ENCODE results near the gene TMEM74B. TPM values are rescaled to one million over a fixed set of nuclear protein-coding genes. Genes with fewer than 3 reads are reported as not detected.

The TMEM74B gene
- total RNA-seq, 1 donor from 2014 or later: 1.9 TPM

- intact Hi-C loops (cut with micrococcal nuclease): no loop called here
Measured at GRCh38 chr20:1199212-1199873, 14.6 kb upstream of the TMEM74B start.

GRCh38 chr20:1198751-1199150 is 14.0 kb upstream of the TMEM74B start:
- no peak for DNase-seq
- intact Hi-C loops (cut with micrococcal nuclease): no loop called here
- Mint-ChIP-seq H3K4me1 (peaks cover 6% of the 10 kb centered on the region), H3K27ac (no peak overlapping the region), H3K36me3 (ENCODE audit: low read depth) (no peaks in the 10 kb centered on the region), H3K9me3 (no peaks in the 10 kb centered on the region), H3K4me3 (no peak overlapping the region), H3K27me3 (peaks cover 6% of the 10 kb centered on the region)

More at GRCh38 chr20:1199212-1199873, 14.6 kb upstream of the TMEM74B start:
- Mint-ChIP-seq H3K4me1 (peaks cover 6% of the 10 kb centered on the region), H3K9me3 (no peaks in the 10 kb centered on the region), H3K27ac (no peak overlapping the region), H3K36me3 (ENCODE audit: low read depth) (no peaks in the 10 kb centered on the region), H3K27me3 (peaks cover 6% of the 10 kb centered on the region), H3K4me3 (no peak overlapping the region)
- no peak for DNase-seq

- Mint-ChIP-seq H3K4me1 (peaks cover 6% of the 10 kb centered on the region), H3K27me3 (peaks cover 4% of the 10 kb centered on the region), H3K4me3 (no peak overlapping the region), H3K27ac (no peak overlapping the region), H3K36me3 (ENCODE audit: low read depth) (no peaks in the 10 kb centered on the region), H3K9me3 (no peaks in the 10 kb centered on the region)
- intact Hi-C loops (cut with micrococcal nuclease): no loop called here
- DNase-seq: no peak
Measured at GRCh38 chr20:1197801-1198200, 13.0 kb upstream of the TMEM74B start.

GRCh38 chr20:1196634-1197033 is 11.9 kb upstream of the TMEM74B start:
- peaks cover 6% of the 10 kb centered on the region for H3K4me1 Mint-ChIP-seq
- DNase-seq: no peak
- H3K4me3 Mint-ChIP-seq: no peak overlapping the region
- no peaks in the 10 kb centered on the region for H3K9me3 Mint-ChIP-seq
- H3K36me3 Mint-ChIP-seq (ENCODE audit: low read depth): no peaks in the 10 kb centered on the region
- H3K27me3 Mint-ChIP-seq: peaks cover 1% of the 10 kb centered on the region
- H3K27ac Mint-ChIP-seq: no peak overlapping the region
- intact Hi-C loops (cut with micrococcal nuclease): no loop called here

GRCh38 chr20:1195226-1195625 is 10.4 kb upstream of the TMEM74B start:
- H3K36me3 Mint-ChIP-seq (ENCODE audit: low read depth): no peaks in the 10 kb centered on the region
- no peak overlapping the region for H3K27ac Mint-ChIP-seq
- no peak for DNase-seq
- peaks cover 9% of the 10 kb centered on the region for H3K27me3 Mint-ChIP-seq
- intact Hi-C loops (cut with micrococcal nuclease): no loop called here
- H3K4me1 Mint-ChIP-seq: peaks cover 6% of the 10 kb centered on the region
- H3K4me3 Mint-ChIP-seq: no peak overlapping the region
- no peaks in the 10 kb centered on the region for H3K9me3 Mint-ChIP-seq

- no peak overlapping the region for H3K4me3 Mint-ChIP-seq
- no peak overlapping the region for H3K27ac Mint-ChIP-seq
- no peaks in the 10 kb centered on the region for H3K36me3 Mint-ChIP-seq (ENCODE audit: low read depth)
- no peak for DNase-seq
- no peaks in the 10 kb centered on the region for H3K9me3 Mint-ChIP-seq
- no peaks in the 10 kb centered on the region for H3K4me1 Mint-ChIP-seq
- intact Hi-C loops (cut with micrococcal nuclease): no loop called here
- peaks cover 21% of the 10 kb centered on the region for H3K27me3 Mint-ChIP-seq
Measured at GRCh38 chr20:1191299-1191698, 6.5 kb upstream of the TMEM74B start.

- H3K4me1 Mint-ChIP-seq: peaks cover 3% of the 10 kb centered on the region
- intact Hi-C loops (cut with micrococcal nuclease): no loop called here
- no peak for DNase-seq
- no peaks in the 10 kb centered on the region for H3K9me3 Mint-ChIP-seq
- no peak overlapping the region for H3K27ac Mint-ChIP-seq
- peaks cover 23% of the 10 kb centered on the region for H3K27me3 Mint-ChIP-seq
- no peak overlapping the region for H3K4me3 Mint-ChIP-seq
- no peaks in the 10 kb centered on the region for H3K36me3 Mint-ChIP-seq (ENCODE audit: low read depth)
Measured at GRCh38 chr20:1190847-1191246, 6.1 kb upstream of the TMEM74B start.

- Mint-ChIP-seq H3K36me3 (ENCODE audit: low read depth) (no peaks in the 10 kb centered on the region), H3K9me3 (no peaks in the 10 kb centered on the region), H3K27me3 (peaks cover 24% of the 10 kb centered on the region), H3K4me1 (peaks cover 4% of the 10 kb centered on the region), H3K27ac (no peak overlapping the region), H3K4me3 (no peak overlapping the region)
- intact Hi-C loops (cut with micrococcal nuclease): loop anchor here (2.0 to 5.0 kb wide), 2 partner anchors 23 to 373 kb away; no protein-coding TSS in a partner anchor
- DNase-seq: no peak
Measured at GRCh38 chr20:1189827-1190226, 5.0 kb upstream of the TMEM74B start.

- intact Hi-C loops (cut with micrococcal nuclease): loop anchor here (2.0 to 5.0 kb wide), 2 partner anchors 24 to 371 kb away; no protein-coding TSS in a partner anchor
- H3K27me3 Mint-ChIP-seq: peaks cover 38% of the 10 kb centered on the region
- H3K4me3 Mint-ChIP-seq: no peak overlapping the region
- DNase-seq: no peak
- H3K9me3 Mint-ChIP-seq: no peaks in the 10 kb centered on the region
- H3K36me3 Mint-ChIP-seq (ENCODE audit: low read depth): no peaks in the 10 kb centered on the region
- no peak overlapping the region for H3K27ac Mint-ChIP-seq
- peaks cover 10% of the 10 kb centered on the region for H3K4me1 Mint-ChIP-seq
Measured at GRCh38 chr20:1188347-1188746, 3.6 kb upstream of the TMEM74B start.

- Mint-ChIP-seq H3K27me3 (peaks cover 44% of the 10 kb centered on the region), H3K4me1 (peaks cover 10% of the 10 kb centered on the region), H3K9me3 (no peaks in the 10 kb centered on the region), H3K27ac (no peak overlapping the region), H3K4me3 (no peak overlapping the region), H3K36me3 (ENCODE audit: low read depth) (no peaks in the 10 kb centered on the region)
- intact Hi-C loops (cut with micrococcal nuclease): loop anchor here (2.0 to 5.0 kb wide), 2 partner anchors 25 to 370 kb away; no protein-coding TSS in a partner anchor
- DNase-seq: no peak
Measured at GRCh38 chr20:1187605-1188171, 2.9 kb upstream of the TMEM74B start.

GRCh38 chr20:1186367-1186991 is 1.7 kb upstream of the TMEM74B start:
- peak overlapping the region; percentile 78 for H3K4me3 Mint-ChIP-seq
- intact Hi-C loops (cut with micrococcal nuclease): loop anchor here (5.0 kb wide), 1 partner anchor 369 kb away; no protein-coding TSS in a partner anchor
- no peaks in the 10 kb centered on the region for H3K36me3 Mint-ChIP-seq (ENCODE audit: low read depth)

GRCh38 chr20:1185790-1186334 is 1.1 kb upstream of the TMEM74B start:
- H3K36me3 Mint-ChIP-seq (ENCODE audit: low read depth): no peaks in the 10 kb centered on the region
- peak; percentile 87 for DNase-seq

More at GRCh38 chr20:1186367-1186991, 1.7 kb upstream of the TMEM74B start:
- Mint-ChIP-seq H3K4me1 (peaks cover 10% of the 10 kb centered on the region), H3K27ac (no peak overlapping the region), H3K27me3 (peaks cover 48% of the 10 kb centered on the region), H3K9me3 (no peaks in the 10 kb centered on the region)
- DNase-seq: no peak

GRCh38 chr20:1185316-1185741 is 548 bp upstream of the TMEM74B start:
- no peak overlapping the region for H3K27ac Mint-ChIP-seq
- intact Hi-C loops (cut with micrococcal nuclease): loop anchor here (2.0 to 5.0 kb wide), 2 partner anchors 67 to 368 kb away; partner anchors contain the start of gene PSMF1
- no peaks in the 10 kb centered on the region for H3K9me3 Mint-ChIP-seq
- peak; percentile 60 for DNase-seq
- peaks cover 42% of the 10 kb centered on the region for H3K27me3 Mint-ChIP-seq
- H3K4me3 Mint-ChIP-seq: peak overlapping the region; percentile 78
- peaks cover 10% of the 10 kb centered on the region for H3K4me1 Mint-ChIP-seq
- no peaks in the 10 kb centered on the region for H3K36me3 Mint-ChIP-seq (ENCODE audit: low read depth)

More at GRCh38 chr20:1185790-1186334, 1.1 kb upstream of the TMEM74B start:
- Mint-ChIP-seq H3K4me1 (peaks cover 10% of the 10 kb centered on the region), H3K27me3 (peaks cover 47% of the 10 kb centered on the region), H3K27ac (no peak overlapping the region), H3K4me3 (peak overlapping the region; percentile 78), H3K9me3 (no peaks in the 10 kb centered on the region)
- intact Hi-C loops (cut with micrococcal nuclease): loop anchor here (2.0 to 5.0 kb wide), 2 partner anchors 67 to 369 kb away; partner anchors contain the start of gene PSMF1

- DNase-seq: no peak
- intact Hi-C loops (cut with micrococcal nuclease): loop anchor here (2.0 kb wide), 1 partner anchor 65 kb away; the partner anchor contains the start of gene PSMF1
- H3K9me3 Mint-ChIP-seq: no peaks in the 10 kb centered on the region
- no peak overlapping the region for H3K27ac Mint-ChIP-seq
- peaks cover 10% of the 10 kb centered on the region for H3K4me1 Mint-ChIP-seq
- peaks cover 31% of the 10 kb centered on the region for H3K27me3 Mint-ChIP-seq
- H3K4me3 Mint-ChIP-seq: peak overlapping the region; percentile 77
- no peaks in the 10 kb centered on the region for H3K36me3 Mint-ChIP-seq (ENCODE audit: low read depth)
Measured at GRCh38 chr20:1184260-1184637, 532 bp downstream of the TMEM74B start.

Measured in activated CD4-positive, alpha-beta T cell treated with anti-CD3 and anti-CD28 coated beads, Interleukin-2, amount 10 ng/mL, durations not matched to agents 24 days and 14 days (primary cell).